Type B pancreatic cell (in vitro differentiated cells): ENCODE measurements around the gene C6orf163. TPM values are rescaled to one million over a fixed set of nuclear protein-coding genes. Genes with fewer than 3 reads are reported as not detected.

Source experiments
- DNase-seq: peaks from one replicate; pipeline ENCODE4 v3.0.0; 2021; ENCODE audit warnings: mixed read lengths; ENCODE audit not compliant: unreplicated experiment; ENCODE audit errors: extremely low spot score
- H3K27ac Mint-ChIP-seq: 2 replicates; pipeline ENCODE4 v1.8.0; 2021; ENCODE audit warnings: mild to moderate bottlenecking, mixed read lengths
- H3K27me3 Mint-ChIP-seq: 2 replicates; pipeline ENCODE4 v1.8.0; 2021; ENCODE audit warnings: mixed read lengths
- H3K36me3 Mint-ChIP-seq: 2 replicates; pipeline ENCODE4 v1.8.0; 2021; ENCODE audit warnings: mixed read lengths
- H3K4me1 Mint-ChIP-seq: one replicate; pipeline ENCODE4 v1.8.0; 2021; ENCODE audit warnings: mixed read lengths; ENCODE audit not compliant: unreplicated experiment
- H3K4me3 Mint-ChIP-seq: 2 replicates; pipeline ENCODE4 v1.8.0; 2021; ENCODE audit warnings: mild to moderate bottlenecking, mixed read lengths
- H3K9me3 Mint-ChIP-seq: 2 replicates; pipeline ENCODE4 v1.8.0; 2021; ENCODE audit warnings: mixed read lengths
- CTCF ChIP-seq: fragments of 200-600 bp; sonication (generic); conservative IDR thresholded peaks from 2 replicates; pipeline ENCODE4 v1.5.0; 2021; ENCODE audit warnings: antibody characterized with exemption, mild to moderate bottlenecking
- total RNA-seq: library from RNA; stranded (reverse); gene quantifications from 2 replicates; pipeline ENCODE4 v1.2.1, GENCODE V29; 2021; ENCODE audit warnings: low replicate concordance

Gene C6orf163
- total RNA-seq, 1 donor from 2014 or later, result 3.3 TPM

GRCh38 chr6:87375315-87375714 is 30.7 kb downstream of the C6orf163 start:
- no peak for DNase-seq
- H3K36me3 Mint-ChIP-seq, result peaks cover 4% of the 10 kb centered on the region
- no peak for TF ChIP-seq CTCF
- H3K27me3 Mint-ChIP-seq, result no peaks in the 10 kb centered on the region
- H3K27ac Mint-ChIP-seq, result no peak overlapping the region
- no peaks in the 10 kb centered on the region for H3K4me1 Mint-ChIP-seq
- H3K4me3 Mint-ChIP-seq, result no peak overlapping the region
- H3K9me3 Mint-ChIP-seq, result no peaks in the 10 kb centered on the region

GRCh38 chr6:87376643-87377042 is 32.0 kb downstream of the C6orf163 start:
- Mint-ChIP-seq H3K4me1 (no peaks in the 10 kb centered on the region), H3K9me3 (no peaks in the 10 kb centered on the region), H3K4me3 (no peak overlapping the region), H3K27ac (no peak overlapping the region), H3K36me3 (peaks cover 4% of the 10 kb centered on the region), H3K27me3 (no peaks in the 10 kb centered on the region)
- no peak for DNase-seq
- no peak for TF ChIP-seq CTCF

- DNase-seq, result no peak
- H3K4me1 Mint-ChIP-seq, result no peaks in the 10 kb centered on the region
- peaks cover 4% of the 10 kb centered on the region for H3K36me3 Mint-ChIP-seq
- no peak overlapping the region for H3K27ac Mint-ChIP-seq
- no peaks in the 10 kb centered on the region for H3K9me3 Mint-ChIP-seq
- TF ChIP-seq CTCF, result no peak
- H3K27me3 Mint-ChIP-seq, result no peaks in the 10 kb centered on the region
- no peak overlapping the region for H3K4me3 Mint-ChIP-seq
Measured at GRCh38 chr6:87378947-87379346, 34.3 kb downstream of the C6orf163 start.

- Mint-ChIP-seq H3K27ac (no peak overlapping the region), H3K9me3 (no peaks in the 10 kb centered on the region)
Measured at GRCh38 chr6:87382861-87383260, 38.2 kb downstream of the C6orf163 start.

GRCh38 chr6:87384038-87384437 is 39.4 kb downstream of the C6orf163 start:
- TF ChIP-seq CTCF, result no peak
- no peak for DNase-seq
- Mint-ChIP-seq H3K27ac (no peak overlapping the region), H3K9me3 (no peaks in the 10 kb centered on the region), H3K4me3 (no peak overlapping the region), H3K36me3 (no peaks in the 10 kb centered on the region), H3K27me3 (no peaks in the 10 kb centered on the region), H3K4me1 (no peaks in the 10 kb centered on the region)

More at GRCh38 chr6:87382861-87383260, 38.2 kb downstream of the C6orf163 start:
- Mint-ChIP-seq H3K27me3 (no peaks in the 10 kb centered on the region), H3K36me3 (no peaks in the 10 kb centered on the region), H3K4me1 (no peaks in the 10 kb centered on the region), H3K4me3 (no peak overlapping the region)
- DNase-seq, result no peak
- TF ChIP-seq CTCF, result no peak

GRCh38 chr6:87384449-87384848 is 39.8 kb downstream of the C6orf163 start:
- no peak for DNase-seq
- no peak overlapping the region for H3K4me3 Mint-ChIP-seq
- no peaks in the 10 kb centered on the region for H3K36me3 Mint-ChIP-seq
- no peaks in the 10 kb centered on the region for H3K4me1 Mint-ChIP-seq
- no peak overlapping the region for H3K27ac Mint-ChIP-seq
- no peaks in the 10 kb centered on the region for H3K27me3 Mint-ChIP-seq
- no peaks in the 10 kb centered on the region for H3K9me3 Mint-ChIP-seq
- no peak for TF ChIP-seq CTCF
